Hematopoietic multipotent progenitor cell treated with erythropoietin and hydrocortisone succinate and interleukin-3 and kit ligand, for 17 days (in vitro differentiated cells): ENCODE measurements around the gene TOM1.
A peak's percentile ranks its signal among the peaks of the same experiment; 100 is the strongest.

Experiments used
- DNase-seq: peaks from one replicate; pipeline ENCODE4 v3.0.0-alpha.2; 2015; ENCODE audit warnings: low spot score

Gene TOM1

DNA sequence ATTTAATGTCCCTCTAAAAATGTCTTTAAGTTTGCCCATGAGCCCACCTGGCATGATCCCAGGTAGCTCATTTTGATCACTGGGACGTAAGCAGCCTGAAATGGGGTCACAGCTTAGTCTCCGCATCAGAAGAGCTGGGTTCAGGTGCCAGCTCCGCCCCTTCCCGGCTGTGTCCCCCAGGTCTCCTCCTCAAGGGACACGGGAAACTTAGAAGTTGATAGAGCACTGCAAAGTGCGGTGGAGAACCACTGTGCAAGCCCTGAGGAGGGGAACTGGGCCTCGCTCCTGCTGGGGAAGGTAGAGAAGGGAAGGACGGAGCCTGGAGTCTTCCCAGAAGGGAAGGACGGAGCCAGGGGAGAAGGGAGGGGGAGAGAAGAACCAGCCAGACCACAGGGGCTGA, 7.7 kb downstream of the TOM1 start:
- DNase-seq = no peak

DNA sequence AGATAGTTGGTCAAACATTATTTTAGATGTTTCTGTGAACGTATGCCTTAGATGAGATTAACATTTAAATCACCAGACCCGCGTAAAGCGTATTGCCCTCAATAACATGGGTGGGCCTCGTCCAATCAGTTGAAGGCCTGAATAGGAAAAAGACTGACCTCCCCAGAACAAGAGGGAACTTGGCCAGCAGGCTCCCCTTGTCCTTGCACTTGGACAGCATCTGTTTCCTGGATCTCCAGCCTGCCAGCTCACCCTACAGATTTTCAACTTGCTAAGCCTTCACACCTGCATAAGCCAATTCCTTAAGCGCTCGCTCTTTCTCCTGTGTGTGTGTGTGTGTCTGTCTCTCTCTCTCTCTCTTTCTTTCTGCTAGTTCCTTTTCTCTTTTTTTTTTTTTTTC, 8.2 kb downstream of the TOM1 start:
- DNase-seq = no peak

DNA sequence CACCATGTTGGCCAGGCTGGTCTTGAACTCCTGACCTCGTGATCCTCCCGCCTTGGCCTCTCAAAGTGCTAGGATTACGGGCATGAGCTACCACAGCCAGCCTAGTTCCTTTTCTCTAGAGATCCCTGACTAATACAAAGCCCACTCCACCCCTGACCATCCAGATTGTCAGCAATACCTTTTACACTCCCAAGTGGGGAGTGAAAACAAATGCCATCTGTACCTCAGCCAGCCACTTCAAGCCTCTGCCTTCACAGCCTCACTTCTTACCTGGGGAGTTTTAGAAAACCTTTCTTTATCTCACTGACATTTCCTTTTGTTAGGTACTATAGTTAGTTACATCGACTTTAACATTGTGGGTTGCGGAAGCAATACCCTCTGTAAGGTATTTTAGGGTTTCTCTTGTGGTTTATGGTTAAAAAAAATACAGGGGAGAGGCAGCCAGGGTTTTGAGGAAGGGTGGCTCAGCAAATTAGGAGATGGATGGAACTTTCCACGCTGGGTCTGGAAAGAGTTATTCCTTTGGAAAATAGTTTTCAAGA, 8.9 kb downstream of the TOM1 start:
- no peak for DNase-seq

DNA sequence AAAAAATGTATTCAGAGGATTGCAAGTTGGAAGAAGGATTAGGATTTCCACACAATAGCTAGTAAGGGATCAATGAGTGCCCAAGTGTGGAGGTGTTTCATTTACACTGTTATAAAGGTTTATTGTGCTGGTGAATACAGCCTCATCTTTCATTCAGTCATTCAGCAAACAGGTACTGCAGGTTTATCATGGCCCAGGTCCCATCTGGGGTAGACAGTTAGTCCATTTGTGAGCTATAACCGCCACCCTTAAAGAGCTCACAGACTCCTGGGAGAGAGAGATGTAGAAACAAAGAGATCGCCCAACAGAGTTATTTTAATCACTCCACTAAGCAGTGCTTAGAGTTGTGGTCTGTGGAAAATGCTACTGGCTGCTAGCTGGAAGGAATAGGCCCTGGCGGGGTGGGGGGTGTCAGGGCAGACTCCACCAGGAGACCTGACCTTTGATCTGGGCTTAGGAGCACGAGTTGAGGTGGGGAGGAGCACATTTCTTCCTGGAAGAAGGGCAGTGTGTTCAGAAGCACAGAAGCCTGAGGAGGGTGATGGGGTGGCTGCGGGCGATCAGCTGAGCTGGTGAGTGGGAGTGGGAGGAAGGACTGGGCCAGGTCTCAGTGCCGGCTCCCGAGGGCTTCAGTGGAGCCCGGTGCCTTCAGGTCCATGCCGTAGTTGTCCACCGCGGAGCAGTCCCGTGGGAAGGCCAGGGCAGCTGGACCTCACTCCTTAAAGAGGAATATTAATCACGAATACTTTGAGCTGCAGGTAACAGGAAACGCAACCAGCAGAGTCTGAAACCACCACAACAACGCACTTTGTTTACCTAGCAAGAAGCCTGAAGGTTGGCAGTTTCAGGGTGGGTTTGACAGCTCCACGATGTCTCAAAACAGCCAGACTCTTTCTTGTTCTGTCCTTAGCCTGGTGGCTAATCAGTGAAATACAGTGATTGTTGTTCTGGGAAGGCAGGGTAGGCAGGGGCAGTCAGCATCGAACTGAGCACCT, 11.2 kb downstream of the TOM1 start:
- DNase-seq = no peak

DNA sequence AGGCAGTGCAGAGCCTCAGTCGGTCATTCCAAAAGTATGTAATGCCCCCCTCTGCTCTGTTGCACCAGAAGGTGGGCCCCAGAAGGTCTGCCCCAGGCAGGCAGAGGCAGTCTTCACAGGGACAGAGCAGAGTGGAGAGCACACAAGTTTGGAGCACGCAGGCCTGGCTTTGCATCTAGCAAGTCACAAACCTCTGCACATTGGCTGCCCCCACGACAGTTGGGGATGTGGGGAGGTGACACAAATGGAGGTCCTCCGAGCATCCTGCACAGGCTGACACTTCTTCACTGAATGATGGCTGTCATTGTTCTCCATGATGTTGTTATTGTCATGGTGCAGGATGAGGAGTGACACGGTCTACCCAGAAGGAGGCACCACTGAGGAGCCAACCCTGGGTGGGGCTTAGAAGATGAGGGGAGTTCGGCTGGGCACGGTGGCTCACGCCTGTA, 11.9 kb downstream of the TOM1 start:
- no peak for DNase-seq

DNA sequence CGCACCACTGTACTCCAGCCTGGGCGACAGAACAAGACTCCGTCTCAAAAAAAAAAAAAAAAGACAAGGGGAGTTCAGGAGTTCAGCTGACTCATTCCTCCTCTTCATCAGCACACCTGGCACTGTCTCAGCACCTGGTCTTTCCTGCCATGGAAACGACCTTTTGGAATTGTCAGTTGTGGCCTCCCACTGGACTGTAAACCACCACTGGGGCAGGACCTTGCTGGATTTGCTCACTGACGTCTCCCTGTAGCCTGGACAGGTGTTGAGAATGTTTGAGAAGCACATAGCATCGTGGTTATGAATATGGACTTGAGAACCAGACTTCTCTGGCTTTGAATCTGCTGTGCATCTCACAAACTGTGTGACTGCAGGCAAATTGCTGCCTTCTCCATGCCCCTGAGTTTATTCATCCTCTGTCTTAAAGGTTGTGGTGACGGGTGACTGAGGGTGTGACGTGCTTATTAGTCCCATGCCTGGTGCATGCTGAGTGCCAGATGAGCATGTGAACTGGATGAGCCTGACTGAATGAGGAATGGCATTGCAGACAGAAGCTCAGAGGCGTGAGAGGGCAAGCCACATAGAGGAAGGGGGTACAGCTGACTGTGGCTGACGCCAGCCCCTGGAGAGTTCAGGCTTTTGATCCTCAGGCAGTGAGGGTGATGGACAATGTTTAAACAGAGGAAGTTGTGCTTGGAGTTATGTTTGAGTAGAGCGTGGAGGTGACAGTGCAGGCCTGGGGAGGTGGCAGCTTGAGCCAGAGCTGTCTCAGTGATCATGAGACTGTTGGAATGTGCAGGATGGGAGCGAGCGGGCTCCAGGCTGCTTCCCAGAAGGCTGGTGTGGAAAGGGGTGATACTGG, 12.7 kb downstream of the TOM1 start:
- DNase-seq = no peak

DNA sequence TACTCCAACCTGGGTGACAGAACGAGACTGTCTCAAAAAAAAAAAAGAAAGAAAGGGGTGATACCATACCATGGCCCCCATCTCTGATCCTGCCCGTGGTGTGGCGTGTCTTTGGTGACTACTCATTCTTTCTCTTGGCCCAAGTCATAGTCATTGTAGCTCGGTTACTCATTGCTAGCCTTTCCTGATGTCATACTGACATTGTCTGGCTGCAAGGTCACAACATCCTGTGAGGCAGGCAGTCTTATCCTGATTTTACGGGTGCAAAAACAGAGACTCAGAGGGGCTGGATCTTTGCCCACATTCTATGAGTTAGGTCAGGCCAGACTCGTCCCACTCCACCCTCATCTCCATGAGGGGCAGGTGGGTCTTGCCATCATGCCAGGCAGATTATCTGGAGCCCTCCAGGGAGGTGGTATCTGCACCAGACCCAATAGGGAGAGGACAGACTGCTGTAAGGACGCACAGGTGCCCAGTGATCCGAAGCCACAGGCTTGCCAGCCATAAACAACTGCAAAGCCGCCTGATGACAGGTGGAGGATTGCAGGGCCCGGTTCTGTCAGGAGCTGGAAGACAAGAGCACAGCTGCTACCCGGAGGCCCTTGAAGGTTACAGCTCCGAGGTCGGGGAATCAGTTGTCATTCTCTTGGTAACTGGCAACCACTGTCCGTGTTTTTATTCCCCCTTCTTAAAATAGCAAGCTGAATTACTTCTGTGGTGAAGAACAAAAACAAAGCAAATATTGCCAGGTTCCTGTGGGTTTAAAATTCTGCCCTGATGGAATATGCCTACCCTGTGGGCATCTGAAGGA, 13.8 kb downstream of the TOM1 start:
- DNase-seq = peak; percentile 20

DNA sequence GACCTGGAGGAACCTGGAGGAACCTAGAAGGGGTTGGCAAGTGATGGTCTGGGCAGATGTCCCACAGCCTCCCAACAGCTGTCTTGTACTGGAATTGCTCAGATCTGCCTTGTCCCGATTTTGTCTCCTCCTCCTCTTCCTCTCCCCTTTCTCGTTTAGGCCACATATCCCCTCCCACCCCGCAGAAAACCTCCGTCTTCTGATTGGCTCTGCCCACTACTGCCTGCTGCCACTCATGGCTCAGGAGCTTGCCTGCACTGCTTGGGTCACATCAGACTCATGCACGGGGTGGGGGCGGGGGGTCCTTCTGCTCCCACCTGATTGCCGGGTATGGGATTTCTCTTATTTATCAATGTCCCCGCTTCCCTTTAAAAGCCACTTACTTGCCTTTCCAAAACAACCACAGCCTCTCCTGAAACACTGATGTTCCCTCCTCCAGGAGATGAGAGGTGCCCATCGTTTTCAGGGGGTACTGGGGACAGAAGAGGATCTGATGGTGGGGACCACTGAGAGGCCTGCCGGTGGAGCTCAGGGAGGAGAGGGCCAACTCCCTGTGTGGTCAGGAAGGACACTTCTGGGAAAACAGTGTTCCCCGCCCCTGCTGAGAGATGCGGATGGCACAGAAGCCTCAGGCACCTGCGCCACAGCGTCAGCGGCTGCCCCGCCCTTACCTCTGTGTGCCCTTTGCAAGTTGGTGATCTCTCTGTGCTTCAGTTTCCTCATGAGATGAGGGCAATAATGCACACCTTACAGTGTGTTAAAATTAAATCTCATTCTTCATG, 14.7 kb downstream of the TOM1 start:
- no peak for DNase-seq

DNA sequence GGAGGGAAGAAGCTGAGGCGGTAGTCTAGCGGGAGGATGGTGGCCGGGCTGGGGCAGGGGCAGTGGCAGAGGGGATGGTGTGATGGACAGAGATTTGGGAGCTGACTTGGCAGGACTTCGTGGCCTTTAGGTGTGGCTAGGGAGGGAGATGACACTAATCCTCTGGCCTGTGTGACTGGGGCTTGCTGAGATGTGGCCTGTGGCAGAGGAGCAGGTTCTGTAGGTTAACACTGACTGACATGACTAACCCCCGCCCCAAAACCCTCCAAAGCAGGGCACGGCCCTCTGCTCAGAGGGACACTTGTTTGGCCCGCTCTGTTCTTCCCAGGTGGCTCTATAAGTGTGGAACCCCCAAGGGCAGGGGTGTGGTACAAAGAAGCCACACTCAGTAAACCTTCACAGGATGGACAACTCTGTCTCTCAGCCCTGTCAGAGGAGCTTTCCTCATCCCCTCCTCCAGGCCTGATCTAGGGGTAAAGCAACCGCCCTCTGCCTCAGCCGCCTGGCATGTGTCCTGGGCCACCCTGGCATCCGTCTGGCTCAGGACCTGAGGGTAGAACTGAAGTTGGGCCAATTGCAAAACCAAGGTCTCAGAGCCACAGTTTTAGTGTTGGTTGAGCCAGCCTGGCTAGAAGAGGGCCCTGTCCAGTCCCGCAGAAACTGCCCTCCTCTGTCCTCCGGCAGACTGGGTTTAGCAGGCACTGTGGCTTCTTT, 15.6 kb downstream of the TOM1 start:
- DNase-seq = no peak

DNA sequence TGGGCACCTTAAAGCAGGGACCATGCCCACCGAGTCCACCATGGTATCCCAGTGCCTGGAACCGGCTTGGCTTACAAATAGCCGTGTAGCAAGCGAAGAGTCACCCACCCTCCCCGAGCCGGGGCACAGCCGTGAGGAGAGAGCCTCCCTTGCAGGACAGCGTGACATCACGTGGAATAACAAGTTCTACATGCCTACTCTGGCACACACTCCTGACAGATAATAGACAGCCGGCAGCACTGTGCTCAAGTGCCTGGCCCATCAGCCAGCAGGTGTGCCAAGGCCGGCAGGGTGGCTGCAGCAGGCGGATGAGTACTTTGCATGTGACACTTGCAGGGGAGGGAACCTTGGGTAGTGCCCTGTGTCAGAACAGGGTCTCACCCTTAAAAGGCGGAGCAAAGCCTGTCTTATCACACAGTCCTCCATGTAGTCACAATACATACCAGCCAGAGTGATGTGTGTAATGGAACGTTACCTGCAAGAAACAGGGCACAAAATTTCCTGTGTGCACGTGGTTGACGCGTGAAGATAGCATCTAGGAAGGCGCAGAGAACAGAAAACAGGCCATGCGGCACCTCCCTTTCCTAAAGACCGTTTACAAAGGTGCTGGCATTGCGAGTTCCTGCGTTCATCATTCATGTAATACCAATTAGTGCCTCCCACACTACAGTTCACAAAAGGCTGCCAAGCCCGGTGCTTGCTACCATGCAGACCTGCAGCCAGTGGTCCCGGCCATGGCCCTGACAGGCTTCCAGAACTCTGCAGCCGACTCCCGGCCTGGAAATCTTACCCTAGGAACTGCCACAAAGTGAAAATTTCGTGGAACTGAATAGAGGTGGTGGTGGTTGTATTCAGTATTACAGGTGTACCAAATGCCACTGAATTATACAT, 16.4 kb downstream of the TOM1 start:
- DNase-seq = peak; percentile 9

DNA sequence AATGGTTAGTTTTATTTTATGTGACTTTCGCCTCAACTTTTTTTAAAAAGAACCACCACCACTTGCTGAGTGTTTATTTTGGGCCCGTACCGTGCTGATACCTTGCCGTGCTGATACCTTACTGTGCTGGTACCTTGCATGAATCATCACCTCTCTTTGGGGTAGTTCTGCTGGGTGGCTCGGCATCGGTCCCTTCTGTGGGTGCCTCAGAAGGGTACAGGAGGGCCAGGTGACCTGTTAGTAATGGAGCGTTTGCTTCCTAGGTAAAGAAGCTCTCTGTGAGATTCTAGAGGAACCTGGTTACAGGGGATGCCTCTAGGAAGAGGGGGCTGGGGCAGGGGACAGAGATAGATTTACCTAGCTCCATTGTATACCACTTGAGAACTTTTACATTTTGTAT, 17.1 kb downstream of the TOM1 start:
- no peak for DNase-seq

DNA sequence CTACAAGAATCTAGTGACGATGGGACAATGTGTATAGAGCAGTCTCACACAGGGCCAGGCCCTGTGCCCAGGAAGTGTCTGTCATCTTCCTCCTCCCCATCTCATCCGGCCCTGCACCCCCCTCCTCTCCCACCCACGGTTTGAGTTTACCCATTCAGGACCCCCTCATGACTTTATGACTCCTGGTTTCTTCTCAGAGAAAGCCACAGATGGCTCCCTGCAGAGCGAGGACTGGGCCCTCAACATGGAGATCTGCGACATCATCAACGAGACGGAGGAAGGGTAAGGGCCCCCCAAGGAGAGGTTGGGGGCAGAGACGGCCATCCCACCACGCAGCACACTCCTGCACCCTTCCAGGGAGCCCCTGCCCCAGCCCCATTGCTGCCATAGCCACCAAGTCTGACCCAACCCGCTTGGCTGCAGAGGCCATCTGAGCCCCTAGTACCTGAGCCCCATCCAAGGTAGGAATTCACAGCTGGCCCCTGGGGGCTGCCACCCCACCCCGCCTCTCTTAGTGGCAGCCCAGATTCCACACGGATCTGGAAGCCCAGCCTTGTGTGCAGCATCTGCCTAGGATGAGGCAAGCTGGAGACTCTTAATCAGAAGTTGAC, 18.1 kb downstream of the TOM1 start:
- DNase-seq = no peak

DNA sequence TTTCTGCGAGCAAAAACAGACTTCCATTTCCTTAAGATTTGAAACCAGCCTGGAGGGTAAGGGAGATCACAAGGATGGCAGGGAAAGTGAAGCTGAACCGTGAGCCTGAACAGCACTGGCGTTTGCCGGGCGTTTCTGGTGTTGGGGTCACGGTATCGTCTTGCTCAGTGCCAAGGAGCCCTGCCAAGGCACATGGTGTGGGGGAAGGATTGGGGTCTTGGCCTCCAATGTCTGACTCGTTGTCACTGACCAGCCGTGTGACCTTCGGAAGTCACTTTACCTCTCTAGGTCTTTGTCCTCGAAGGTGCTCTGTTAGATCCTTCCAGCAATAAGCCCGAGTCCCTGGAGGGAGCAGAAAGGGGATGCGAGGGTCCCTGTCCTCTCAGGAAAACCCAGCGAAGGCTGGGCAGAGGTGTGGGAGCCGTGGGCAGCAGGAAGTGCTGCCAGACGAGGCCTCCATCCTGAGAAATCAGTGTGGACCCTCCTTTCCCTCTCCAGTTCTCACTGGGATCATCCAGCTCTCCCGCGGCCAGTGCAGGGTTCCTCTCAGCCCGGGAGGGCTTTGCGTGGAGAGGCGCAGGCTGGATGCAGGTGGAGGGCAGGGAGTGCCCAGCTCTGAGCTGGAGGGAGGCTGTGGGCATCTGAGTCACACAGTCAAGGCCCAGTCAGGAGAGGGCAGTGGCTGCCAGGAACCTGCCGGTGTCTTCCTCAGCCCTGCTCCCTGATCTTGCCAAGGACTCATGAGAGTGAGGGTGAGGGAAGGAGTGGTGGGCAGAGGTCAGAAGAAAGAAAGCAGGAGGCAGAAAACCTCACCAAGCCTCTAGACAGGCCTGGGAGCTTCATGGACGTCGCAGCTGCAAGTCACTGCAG, 18.9 kb downstream of the TOM1 start:
- DNase-seq = no peak

DNA sequence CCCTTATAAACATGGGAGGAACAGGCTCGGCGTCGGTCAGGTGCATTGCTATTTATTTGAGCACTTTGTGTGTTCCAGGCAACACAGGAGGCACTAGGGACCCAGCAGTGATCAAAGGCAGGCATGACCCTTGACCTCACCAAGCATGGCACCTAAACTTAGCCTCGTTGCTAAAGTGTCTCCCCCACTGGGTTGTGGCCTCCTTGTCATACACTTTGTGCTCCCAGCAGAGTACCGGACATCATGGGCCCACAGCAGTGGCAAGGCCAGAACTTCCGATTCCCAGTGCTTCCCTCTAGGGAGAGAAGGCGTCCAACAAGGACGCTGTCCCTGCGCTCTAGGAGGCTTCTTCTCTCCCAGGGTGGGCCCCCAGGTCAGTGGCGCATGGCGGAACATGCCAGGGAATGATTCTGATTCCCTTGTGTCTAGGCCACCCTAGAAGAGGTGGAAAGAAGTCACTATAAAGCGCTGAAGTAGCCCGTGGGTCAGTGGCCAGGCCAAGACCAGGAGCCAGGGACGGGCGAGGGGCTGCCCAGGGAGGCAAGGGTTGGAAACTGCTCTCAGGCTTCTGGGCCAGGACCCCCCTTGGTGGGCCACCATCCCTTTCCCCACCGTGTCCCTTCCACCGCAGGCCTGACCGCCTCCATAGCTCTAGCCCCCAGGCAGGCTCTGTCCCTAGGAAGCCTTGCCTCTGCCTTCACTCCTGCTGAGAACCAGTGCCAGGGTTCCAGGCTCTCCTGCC, 19.7 kb downstream of the TOM1 start:
- no peak for DNase-seq

DNA sequence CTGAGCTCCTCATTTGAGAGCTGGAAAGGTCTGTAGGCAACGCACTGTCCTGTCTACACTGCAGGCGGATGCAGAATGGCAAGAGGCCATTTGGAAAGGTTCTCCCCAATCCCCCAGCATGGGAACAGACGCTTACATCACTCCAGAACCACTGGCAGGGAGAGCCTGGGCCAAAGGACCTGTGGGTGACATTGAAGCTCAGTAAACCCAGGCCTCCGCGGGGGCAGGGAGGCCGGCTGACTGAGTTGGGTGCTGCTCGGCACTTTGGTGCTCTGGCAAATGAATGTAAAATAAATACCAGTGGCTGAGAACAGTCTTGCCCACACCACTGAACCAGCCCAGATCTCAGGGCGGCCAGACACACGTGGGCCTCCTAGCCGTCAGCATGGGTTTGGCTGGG, 22.4 kb downstream of the TOM1 start:
- no peak for DNase-seq

DNA sequence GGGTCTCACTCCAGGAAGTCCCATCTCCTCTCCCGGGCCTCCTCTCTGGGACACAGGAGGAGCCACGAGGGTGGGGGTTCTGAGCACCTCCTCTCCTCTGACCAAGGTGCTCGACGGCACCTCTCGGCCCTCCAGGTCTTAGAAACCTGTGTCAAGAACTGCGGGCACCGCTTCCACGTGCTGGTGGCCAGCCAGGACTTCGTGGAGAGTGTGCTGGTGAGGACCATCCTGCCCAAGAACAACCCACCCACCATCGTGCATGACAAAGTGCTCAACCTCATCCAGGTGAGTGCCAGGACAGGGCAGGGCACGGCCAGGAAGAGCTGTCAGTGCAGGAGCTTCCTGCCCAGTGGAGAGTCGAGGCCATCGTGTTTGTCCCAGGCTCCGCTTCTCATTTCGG, 23.2 kb downstream of the TOM1 start:
- DNase-seq = no peak

DNA sequence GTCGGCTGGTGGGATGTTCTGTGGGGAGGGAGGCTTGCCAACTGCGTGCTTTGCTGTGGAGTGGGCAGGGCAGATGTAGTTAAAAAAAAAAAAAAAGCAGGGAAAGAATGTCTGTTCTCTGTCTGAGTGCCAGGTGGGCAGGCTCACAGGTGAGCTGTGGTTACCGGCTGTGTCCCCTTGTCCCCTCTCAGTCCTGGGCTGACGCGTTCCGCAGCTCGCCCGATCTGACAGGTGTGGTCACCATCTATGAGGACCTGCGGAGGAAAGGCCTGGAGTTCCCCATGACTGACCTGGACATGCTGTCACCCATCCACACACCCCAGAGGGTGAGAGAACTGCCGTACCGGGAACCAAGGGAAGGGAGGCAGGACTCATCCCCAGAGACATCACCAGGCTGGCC, 23.6 kb downstream of the TOM1 start:
- no peak for DNase-seq
